OCI-LY7 (cell line): ENCODE results near the gene DHRSX. TPM values are rescaled to one million over a fixed set of nuclear protein-coding genes. Genes with fewer than 3 reads are reported as not detected.
"Not testable (repeated sequence)": the region's sequence is repeated elsewhere in the genome, so short reads cannot be mapped to it uniquely, and the experiment has no call there.

ENCODE experiments used
- BruUV-seq: library from RNA; stranded (reverse); fragments of 400-500 nt; replicated peaks from 2 replicates; lab custom pipeline; 2021; lab: Mats Ljungman, UMichigan
- CTCF ChIA-PET: fragments of 300-600 bp; sonication (Branson Sonifier 250); formaldehyde crosslinking; loops from one replicate; lab custom pipeline; 2022; ENCODE audit warnings: antibody characterized with exemption; ENCODE audit not compliant: unreplicated experiment; lab: Charles Lee
- POLR2A ChIA-PET: fragments of 300-600 bp; sonication (Branson Sonifier 250); formaldehyde crosslinking; loops from one replicate; lab custom pipeline; 2022; ENCODE audit warnings: antibody characterized with exemption; lab: Charles Lee
- DNase-seq: peaks from one replicate; pipeline ENCODE4 v3.0.0-alpha.2; 2015; ENCODE audit warnings: low spot score
- H2AFZ ChIP-seq: fragments of 200-600 bp; sonication (generic), shearing (Covaris generic); 2 replicates; pipeline ENCODE4 v1.6.1; 2014; ENCODE audit warnings: mild to moderate bottlenecking, antibody characterized with exemption, low read length, moderate library complexity
- H3K27ac ChIP-seq: fragments of 200-600 bp; sonication (generic); 2 replicates; pipeline ENCODE4 v1.5.1; 2014; ENCODE audit warnings: mixed run types, low read depth, mild to moderate bottlenecking, moderate library complexity, low read length, inconsistent platforms; ENCODE audit not compliant: poor library complexity, severe bottlenecking
- H3K36me3 ChIP-seq: fragments of 200-600 bp; sonication (generic); 2 replicates; pipeline ENCODE4 v1.6.1; 2014; ENCODE audit warnings: mild to moderate bottlenecking, antibody characterized with exemption, low read length, moderate library complexity, mixed read lengths; ENCODE audit not compliant: insufficient read depth
- H3K4me1 ChIP-seq: fragments of 200-600 bp; sonication (generic); 2 replicates; pipeline ENCODE4 v1.5.1; 2014; ENCODE audit warnings: mild to moderate bottlenecking, low read length; ENCODE audit not compliant: insufficient read depth, poor library complexity, severe bottlenecking
- H3K4me2 ChIP-seq: fragments of 200-600 bp; sonication (generic); 2 replicates; pipeline ENCODE4 v1.6.1; 2014; ENCODE audit warnings: mild to moderate bottlenecking, low read length
- H3K4me3 ChIP-seq: fragments of 200-600 bp; sonication (generic); 2 replicates; pipeline ENCODE4 v1.5.1; 2014; ENCODE audit warnings: mild to moderate bottlenecking, low read depth, low read length; ENCODE audit not compliant: poor library complexity, severe bottlenecking
- H3K79me2 ChIP-seq: fragments of 200-600 bp; sonication (generic); 2 replicates; pipeline ENCODE4 v1.6.1; 2016; ENCODE audit warnings: low read depth, mild to moderate bottlenecking, low read length, moderate library complexity, mixed read lengths; ENCODE audit not compliant: insufficient read depth
- H3K9me2 ChIP-seq: fragments of 200-600 bp; sonication (generic); 2 replicates; pipeline ENCODE4 v1.6.1; 2016; ENCODE audit warnings: mild to moderate bottlenecking, low read length, mixed read lengths; ENCODE audit not compliant: insufficient read depth
- H3K9me3 ChIP-seq: fragments of 200-600 bp; sonication (generic); 2 replicates; pipeline ENCODE4 v1.6.1; 2014; ENCODE audit warnings: mild to moderate bottlenecking, mixed run types, low read length, mixed read lengths
- H4K20me1 ChIP-seq: fragments of 200-600 bp; sonication (generic); 2 replicates; pipeline ENCODE4 v1.6.1; 2014; ENCODE audit warnings: mild to moderate bottlenecking, antibody characterized with exemption, low read length, moderate library complexity, mixed read lengths; ENCODE audit not compliant: insufficient read depth
- CTCF ChIP-seq: fragments of 200-600 bp; sonication (generic); conservative IDR thresholded peaks from 2 replicates; pipeline ENCODE4 v1.5.1; 2014; ENCODE audit warnings: mild to moderate bottlenecking, antibody characterized with exemption, low read length, moderate library complexity, mixed read lengths
- EZH2phosphoT487 ChIP-seq: fragments of 200-600 bp; sonication (generic); IDR thresholded peaks from 2 replicates; pipeline ENCODE4 v1.6.1; 2018; ENCODE audit warnings: low read depth, borderline replicate concordance, mild to moderate bottlenecking, mixed run types, antibody characterized with exemption, low read length, moderate library complexity, mixed read lengths
- intact Hi-C: fragments of 100-400 bp; cut with micrococcal nuclease; formaldehyde crosslinking; loops from one replicate; pipeline ENCODE4 v1.10.0; 2022; ENCODE audit not compliant: unreplicated experiment
- total RNA-seq, 2 experiments: library from RNA; depleted of rRNA in 1 of 2; stranded (reverse); fragments of >200 nt in 1 of 2; shearing (Covaris generic) in 1 of 2; gene quantifications; 2 replicates each; pipeline ENCODE4 v1.2.3, GENCODE V29; 2014 to 2022

DHRSX gene
- total RNA-seq, 2 experiments from 2014 or later: 25.2 to 30.9 TPM

DNA sequence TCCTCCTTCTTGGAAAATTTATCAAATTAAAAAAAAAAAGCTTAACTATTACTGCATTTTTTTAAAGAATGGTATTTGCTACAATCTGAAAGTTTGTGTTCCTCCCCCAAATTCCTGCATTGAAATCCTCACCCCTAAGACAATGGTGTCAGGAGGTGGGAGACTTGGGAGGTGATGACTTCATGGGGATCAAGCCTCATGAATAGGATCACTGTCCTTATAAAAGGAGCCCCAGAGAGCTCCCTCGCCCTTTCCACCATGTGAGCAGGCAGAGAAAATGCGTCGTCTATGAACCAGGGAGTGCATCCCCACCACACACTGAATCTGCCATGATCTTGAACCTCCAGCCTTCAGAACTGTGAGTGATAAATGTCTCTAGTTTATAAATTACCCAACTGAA, 38.0 kb downstream of the DHRSX start:
- ChIA-PET CTCF (no interaction called here), POLR2A (no interaction called here)
- Histone ChIP-seq H3K4me3 (no peak overlapping the region), H3K27ac (no peak overlapping the region), H4K20me1 (no peaks in the 10 kb centered on the region), H3K4me2 (no peak overlapping the region), H3K9me2 (no peaks in the 10 kb centered on the region), H3K79me2 (no peaks in the 10 kb centered on the region), H3K36me3 (no peaks in the 10 kb centered on the region; the same call in 1 of the 2 replicates), H3K4me1 (no peaks in the 10 kb centered on the region), H2AFZ (no peak overlapping the region), H3K9me3 (no peaks in the 10 kb centered on the region; the same call in 1 of the 2 replicates)
- no TSS peak for BruUV-seq
- TF ChIP-seq CTCF: no peak
- TF ChIP-seq EZH2phosphoT487: no peak
- no peak for DNase-seq
- intact Hi-C loops: no loop called here

- H2AFZ ChIP-seq: no peak overlapping the region
- no TSS peak for BruUV-seq
- no peak overlapping the region for H3K4me3 ChIP-seq
- H3K27ac ChIP-seq: no peak overlapping the region
- DNase-seq: no peak
- H3K9me2 ChIP-seq: no peaks in the 10 kb centered on the region
- H3K4me1 ChIP-seq: no peaks in the 10 kb centered on the region
- ChIA-PET CTCF (no interaction called here), POLR2A (no interaction called here)
- no peaks in the 10 kb centered on the region; the same call in 1 of the 2 replicates for H3K9me3 ChIP-seq
- no peaks in the 10 kb centered on the region for H4K20me1 ChIP-seq
- no peaks in the 10 kb centered on the region; the same call in 1 of the 2 replicates for H3K36me3 ChIP-seq
- no peak overlapping the region for H3K4me2 ChIP-seq
- intact Hi-C loops: no loop called here
- H3K79me2 ChIP-seq: no peaks in the 10 kb centered on the region
- TF ChIP-seq CTCF (no peak), EZH2phosphoT487 (no peak)
Measured at GRCh38 chrX:2462074-2462473, 38.7 kb downstream of the DHRSX start.

DNA sequence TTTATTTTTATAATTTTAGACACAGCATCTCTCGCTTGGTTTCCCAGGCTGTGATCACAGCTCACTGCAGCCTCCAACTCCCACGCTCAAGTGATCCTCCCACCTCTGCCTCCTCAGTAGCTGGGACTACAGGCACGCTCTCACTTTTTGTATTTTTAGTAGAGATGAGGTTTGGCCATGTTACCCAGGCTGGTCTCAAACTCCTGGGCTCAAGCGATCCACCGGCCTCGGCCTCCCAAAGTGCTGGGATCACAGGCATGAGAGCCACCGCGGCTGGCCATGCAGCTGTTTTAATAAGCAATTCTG, 39.1 kb downstream of the DHRSX start:
- Histone ChIP-seq H3K4me3 (no peak overlapping the region), H3K9me3 (no peaks in the 10 kb centered on the region; the same call in 1 of the 2 replicates), H3K36me3 (no peaks in the 10 kb centered on the region; the same call in 1 of the 2 replicates), H3K79me2 (no peaks in the 10 kb centered on the region), H4K20me1 (no peaks in the 10 kb centered on the region), H3K4me2 (no peak overlapping the region), H2AFZ (no peak overlapping the region), H3K9me2 (no peaks in the 10 kb centered on the region), H3K4me1 (no peaks in the 10 kb centered on the region), H3K27ac (no peak overlapping the region)
- no peak for TF ChIP-seq EZH2phosphoT487
- TF ChIP-seq CTCF: no peak
- POLR2A ChIA-PET: no interaction called here
- intact Hi-C loops: no loop called here
- BruUV-seq: no TSS peak
- CTCF ChIA-PET: no interaction called here
- DNase-seq: no peak

- BruUV-seq, H3K79me2 ChIP-seq, H3K4me2 ChIP-seq, H3K9me3 ChIP-seq, H3K4me1 ChIP-seq, H4K20me1 ChIP-seq, H3K27ac ChIP-seq, POLR2A ChIA-PET, H3K4me3 ChIP-seq, H3K36me3 ChIP-seq, intact Hi-C loops, H2AFZ ChIP-seq, CTCF ChIA-PET, H3K9me2 ChIP-seq, DNase-seq: not testable (repeated sequence)
Measured at GRCh38 chrX:2460821-2461710, 39.7 kb downstream of the DHRSX start.
